A549 (cell line): ENCODE results near the gene ANP32A.

Experiments
- MYC ChIP-seq: IDR thresholded peaks from 2 replicates; pipeline ENCODE4 v1.6.1; 2012; ENCODE audit warnings: mild to moderate bottlenecking, inconsistent platforms, low read length, improper control_type of control experiment, borderline replicate concordance
- RAD21 ChIP-seq, 2 experiments: fragments of >200 bp in 1 of 2; sonication (Bioruptor Twin) in 1 of 2; formaldehyde crosslinking in 1 of 2; IDR thresholded peaks in 1 of 2; conservative IDR thresholded peaks in 1 of 2; 2 replicates in 1 of 2; 3 replicates in 1 of 2; pipeline ENCODE4 v1.6.1; 2012 to 2018; ENCODE audit warnings: inconsistent platforms in 1 of 2

DNA sequence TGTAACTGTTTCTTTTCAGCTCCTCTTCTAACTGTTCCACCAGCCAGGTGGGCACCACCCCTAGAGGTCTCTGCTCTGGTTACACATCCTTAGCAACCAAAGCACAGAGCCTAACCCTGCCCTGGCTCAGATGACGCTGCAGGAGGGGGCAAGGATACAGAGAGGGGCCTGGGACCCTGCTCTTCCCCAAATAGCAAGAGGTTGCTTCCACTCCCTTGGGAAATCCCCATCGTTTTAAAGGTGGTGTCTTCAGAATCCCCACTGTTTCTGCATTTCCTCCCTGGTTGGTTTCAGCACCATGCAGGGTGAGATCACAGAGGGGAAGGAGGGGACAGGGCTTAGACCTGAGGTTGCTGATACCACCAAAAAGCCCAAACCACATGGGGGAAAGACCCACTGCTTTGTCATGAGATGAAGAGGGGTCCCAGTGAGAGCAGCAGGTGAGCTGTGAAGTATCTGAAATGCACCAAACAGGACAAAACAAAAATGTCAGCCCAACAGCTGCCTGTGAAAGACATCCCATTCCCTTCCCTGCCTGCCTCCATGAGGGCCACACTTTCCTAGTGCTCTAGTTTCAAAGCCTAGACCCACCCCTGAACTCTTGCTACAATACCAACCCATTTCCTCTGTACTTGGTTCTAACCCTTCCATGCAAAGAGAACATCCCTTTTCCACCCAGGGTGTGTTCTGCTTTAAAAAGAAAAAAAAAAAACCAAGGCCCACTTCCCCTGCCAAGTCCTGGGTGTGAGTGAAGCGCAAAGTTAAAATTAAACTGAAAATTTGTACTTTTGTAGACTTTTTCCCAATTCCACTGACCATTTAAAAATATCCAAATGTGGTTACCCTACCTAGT lies 29.0 kb downstream of the ANP32A start:
- TF ChIP-seq RAD21 (conservative IDR thresholded peaks at IDR 0.05 in 1 of 2, IDR thresholded peaks at IDR 0.05 in 1 of 2) = no peak
- TF ChIP-seq MYC = no peak
